IPS-11a (cell line): ENCODE data around the gene RAD51B.

Experiments
- H3K4me3 ChIP-seq: one replicate; pipeline ENCODE4 v1.5.1; 2013; ENCODE audit warnings: low read depth, low read length, control low read depth

The RAD51B gene

DNA sequence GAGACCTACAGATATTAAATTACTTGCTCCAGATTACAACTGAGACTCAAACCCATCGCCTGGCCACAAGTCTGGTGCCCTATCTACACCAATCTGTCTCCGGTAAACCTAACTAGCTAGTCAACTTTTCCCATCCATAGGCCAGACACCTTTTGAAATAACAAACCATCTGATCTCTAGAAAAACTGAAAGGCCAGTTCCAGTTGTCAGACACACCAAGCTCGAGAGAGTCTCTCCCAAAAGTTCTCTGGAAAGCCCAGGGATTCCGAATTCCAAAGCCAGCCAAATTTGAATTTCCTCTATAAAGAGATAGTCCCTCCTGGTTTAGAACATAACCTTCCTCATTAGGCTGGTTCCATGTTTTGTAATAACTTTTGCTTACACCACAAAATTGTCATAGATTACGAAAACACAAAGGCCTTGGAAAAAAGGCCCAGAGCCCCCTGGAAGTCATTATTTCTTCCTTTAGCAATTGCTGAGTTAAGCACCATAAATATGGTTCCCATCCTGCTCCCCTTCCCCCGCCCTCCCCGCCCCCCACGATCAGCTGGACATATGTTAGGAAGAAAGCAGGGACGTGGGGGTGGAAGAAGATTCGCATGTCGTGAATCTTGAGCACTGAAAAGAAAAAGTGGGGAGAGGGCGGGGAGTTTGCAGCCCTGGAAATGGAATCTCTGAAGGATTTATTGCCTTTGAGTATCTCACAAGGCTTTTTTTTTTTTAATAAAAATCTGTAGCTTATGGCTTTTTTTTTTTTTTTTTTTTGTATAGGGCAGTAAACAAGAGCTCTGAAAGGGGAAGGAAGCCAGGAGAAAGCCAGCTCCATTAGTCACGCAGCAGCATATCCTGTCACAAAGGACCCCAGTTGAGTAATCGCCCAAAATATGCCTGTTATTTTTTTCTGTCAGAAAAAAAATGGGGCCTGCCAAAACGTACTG is 862.9 kb downstream of the RAD51B start:
- no peak overlapping the region for H3K4me3 ChIP-seq

DNA sequence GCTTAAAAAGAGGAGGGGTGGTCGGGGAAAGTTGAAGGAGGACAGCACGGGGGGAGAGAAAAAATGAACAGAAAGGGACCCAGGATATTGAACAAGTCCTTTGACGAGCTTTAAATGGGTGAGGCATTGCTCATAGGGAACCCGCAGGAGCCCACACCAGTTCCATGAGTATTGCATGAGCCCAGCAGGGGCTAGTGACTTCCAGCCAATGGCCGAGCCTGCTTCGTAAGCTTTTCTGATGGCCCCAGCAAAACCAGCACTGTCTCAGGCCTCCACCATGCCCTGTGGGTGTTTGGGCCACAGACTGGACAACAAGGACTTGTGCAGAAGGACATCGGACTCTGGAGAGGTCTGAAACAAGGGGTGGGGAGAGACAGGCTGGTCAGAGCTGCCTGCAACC is 863.7 kb downstream of the RAD51B start:
- no peak overlapping the region for H3K4me3 ChIP-seq

DNA sequence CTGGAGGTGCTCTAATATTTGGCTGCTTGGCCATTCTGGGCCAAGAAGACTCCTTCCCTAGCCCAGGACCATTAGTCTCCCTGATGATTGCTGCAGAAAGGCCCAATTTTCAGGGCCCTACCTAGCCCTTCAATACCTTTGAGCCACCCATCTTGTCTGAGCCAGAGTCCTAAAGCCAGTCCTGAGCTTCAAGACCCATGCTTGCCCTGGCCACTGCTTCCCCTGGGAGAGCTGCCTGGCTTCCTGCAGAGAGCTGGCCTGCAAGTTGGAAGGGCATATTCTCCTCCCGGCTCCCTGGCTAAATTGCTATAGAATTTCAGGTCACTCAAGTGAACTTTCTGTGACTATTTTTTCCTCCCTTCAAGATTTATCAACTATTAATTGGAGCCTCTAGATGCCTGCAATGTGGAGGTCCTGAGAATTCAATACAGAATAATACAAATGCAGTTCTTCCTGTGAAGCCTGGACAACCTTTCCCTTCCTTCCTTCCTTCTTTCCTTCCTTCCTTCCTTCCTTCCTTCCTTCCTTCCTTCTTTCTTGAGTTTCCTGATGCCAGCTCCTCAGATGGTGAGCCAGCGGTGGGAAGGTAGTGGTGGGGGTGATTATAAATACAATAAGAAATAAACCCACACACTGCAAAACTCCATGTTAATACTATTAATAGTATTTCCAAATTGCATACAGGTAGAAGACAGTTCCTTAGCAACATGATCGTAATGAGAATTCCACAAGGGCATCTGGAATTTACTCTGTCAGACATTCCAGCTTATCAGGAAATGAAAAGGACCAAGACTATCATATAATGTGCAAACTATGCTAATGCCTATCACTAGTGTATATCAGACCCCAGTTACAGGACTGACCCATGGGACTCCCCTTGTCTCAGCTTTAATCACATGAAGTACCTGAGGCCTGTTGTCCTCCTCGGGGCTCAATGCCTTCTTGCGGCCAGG is 865.2 kb downstream of the RAD51B start:
- H3K4me3 ChIP-seq, result no peak overlapping the region

DNA sequence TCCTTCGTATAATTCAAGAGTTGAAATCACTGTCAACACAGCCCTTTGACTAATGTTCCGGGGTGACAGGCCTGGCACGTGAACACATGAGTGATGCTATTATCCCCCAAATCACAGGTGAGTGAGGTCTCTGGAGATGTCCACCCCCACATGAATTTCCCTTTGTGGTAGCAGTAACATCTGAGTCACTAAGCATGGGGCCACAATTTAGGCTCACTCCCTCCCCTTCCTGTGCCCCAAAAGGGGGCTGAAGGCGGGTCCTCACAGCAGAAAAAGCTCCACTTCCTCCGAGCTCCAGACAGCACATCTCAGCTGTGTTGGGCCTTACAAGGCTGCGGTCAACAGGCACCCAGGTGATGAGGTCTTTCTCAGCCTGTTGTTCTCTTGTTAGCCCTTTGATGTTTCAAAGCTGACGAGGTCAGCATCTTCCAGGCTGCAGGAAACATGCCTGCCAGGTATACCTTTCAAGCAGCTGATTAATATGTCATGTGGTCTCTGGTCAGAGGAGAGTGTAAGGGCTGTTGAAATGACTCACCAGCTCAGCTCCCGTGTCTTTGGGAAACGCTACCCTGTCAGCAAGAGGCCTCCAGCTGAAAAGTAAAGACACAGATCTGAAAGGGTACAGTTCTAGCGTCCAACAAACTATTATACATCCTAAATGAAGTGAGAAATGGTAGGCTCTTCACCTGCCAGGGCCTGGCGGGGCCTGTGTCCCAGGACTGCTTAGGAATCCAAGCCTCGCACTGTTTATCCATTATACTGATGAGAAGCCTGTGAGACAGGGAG is 866.0 kb downstream of the RAD51B start:
- no peak overlapping the region for H3K4me3 ChIP-seq

DNA sequence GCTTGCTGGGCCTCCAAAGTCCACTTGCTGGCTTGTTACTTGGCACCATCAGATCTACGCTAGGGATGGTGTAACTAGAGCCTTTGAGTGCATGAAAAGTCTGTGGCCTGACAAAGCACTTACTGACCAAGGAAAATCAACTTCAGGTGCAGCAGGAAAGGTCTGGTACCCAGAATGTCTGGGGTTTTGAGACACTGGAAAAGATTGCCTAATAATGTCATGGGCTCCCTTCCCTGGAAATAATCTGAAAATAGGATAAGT is 866.6 kb downstream of the RAD51B start:
- no peak overlapping the region for H3K4me3 ChIP-seq

DNA sequence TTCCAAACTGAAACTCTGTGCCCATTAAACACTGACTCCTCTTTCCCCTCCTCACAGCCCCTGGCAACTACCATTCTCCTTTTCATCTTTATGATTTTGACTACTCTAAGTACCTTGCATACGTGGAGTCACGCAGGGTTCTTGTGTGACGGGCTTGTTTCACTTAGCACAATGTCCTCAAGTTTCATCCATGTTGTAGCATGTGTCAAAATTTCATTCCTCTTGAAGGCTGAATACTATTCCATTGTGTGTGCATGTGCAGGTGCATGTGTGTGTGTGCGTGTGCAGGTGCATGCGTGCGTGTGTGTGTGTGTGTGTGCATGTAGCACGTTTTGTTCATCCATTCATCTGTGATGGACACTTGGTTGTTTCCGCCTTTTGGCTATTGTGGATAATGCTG is 867.1 kb downstream of the RAD51B start:
- no peak overlapping the region for H3K4me3 ChIP-seq

DNA sequence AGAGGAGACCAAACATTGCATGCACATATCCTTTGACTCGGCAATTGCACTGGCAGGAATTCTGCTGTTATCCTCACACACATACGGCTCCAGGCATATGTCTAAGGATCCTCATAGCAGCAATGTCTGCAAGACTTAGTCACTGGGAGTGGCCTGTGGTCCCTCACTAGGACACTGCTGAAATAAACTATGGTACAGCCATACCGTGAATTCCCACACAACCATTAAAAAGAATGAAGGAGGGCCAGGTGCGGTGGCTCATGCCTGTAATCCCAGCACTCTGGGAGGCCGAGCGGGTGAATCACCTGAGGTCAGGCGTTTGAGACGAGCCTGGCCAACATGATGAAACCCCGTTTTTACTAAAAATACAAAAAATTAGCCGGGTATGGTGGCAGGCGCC is 868.2 kb downstream of the RAD51B start:
- H3K4me3 ChIP-seq, result no peak overlapping the region

DNA sequence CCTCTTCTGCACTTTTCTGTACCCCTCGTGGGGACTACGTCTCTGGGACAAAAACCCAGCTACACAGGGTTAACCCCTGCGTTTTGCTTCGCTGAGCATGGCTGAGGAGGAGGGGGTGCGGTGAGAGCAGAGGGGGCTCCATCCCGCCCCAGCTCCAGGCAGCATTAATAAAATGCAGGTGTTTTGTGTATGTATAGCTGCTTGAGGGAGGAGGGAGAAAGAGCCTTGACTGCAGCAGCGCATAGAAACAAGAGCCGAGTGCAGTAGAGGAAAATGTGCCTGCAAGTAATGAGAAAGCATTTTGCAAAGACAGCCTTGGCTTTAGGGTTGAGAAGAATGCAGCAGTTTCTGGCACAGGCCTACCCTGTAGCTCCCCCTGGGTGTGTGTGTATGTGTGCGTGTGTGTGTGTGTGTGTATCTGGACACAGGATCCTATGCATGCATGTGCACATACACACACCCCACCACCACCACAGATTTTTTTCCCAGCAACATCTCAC is 869.3 kb downstream of the RAD51B start:
- H3K4me3 ChIP-seq, result no peak overlapping the region

DNA sequence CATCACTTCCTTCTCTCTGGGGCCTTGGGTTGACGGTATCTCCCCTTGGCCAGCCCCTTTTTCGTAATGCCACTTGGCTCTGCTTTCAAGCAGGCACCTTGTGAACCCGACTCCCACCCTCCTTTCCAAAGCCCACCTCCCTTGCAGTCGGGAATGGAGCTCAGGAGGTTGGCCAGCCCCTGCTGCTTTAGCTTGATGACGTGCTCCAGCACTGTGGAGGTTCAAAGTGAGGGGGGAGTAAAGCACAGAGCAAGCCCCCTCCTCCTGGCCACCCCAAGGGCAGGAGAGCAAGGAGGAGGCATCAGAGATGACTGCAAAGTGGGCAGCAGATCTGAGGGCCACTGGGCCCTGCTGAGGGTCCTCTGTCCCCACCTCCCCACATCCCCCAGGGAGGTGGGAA is 869.9 kb downstream of the RAD51B start:
- no peak overlapping the region for H3K4me3 ChIP-seq

DNA sequence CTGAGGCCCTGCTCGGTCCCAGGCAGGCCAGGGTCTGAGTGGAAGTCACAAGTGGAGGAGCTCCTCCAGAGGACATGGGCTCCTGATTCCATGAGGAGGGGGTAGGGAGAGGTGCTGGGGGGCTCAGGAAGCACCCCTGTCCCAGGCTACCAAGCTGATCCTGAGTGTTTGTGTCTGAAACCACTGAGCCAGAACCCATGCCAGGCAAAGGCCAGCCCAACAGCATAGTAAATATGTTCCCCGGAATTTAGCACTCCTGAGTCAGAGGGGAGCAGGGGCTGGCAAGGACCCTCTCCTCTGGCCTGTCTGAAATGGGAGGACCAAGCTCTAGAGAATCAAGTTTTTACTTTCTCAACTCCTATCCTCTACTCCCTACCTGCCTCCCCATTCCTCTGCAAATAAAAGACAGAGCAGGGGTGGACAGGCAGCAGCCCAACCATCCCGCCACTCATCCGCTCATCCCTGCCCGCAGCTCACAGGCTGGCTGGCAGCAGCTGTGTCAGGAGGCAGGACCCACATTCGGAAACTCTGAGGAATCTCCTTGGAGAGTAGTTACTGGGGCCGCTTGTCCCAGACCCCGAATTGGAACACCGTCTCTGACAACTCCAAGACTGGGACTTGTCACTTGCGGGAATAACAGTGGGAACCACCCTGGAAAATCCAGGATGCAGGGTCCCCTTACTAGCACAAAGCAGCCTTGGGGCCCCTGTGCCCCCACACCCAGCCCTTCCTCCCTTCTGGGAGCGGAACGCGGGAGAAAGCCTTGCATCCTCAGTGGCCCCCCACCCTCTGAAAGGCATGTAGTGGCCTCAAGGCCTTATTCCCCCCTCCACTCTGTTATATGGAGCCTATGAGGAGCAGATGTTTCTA is 870.7 kb downstream of the RAD51B start:
- no peak overlapping the region for H3K4me3 ChIP-seq

DNA sequence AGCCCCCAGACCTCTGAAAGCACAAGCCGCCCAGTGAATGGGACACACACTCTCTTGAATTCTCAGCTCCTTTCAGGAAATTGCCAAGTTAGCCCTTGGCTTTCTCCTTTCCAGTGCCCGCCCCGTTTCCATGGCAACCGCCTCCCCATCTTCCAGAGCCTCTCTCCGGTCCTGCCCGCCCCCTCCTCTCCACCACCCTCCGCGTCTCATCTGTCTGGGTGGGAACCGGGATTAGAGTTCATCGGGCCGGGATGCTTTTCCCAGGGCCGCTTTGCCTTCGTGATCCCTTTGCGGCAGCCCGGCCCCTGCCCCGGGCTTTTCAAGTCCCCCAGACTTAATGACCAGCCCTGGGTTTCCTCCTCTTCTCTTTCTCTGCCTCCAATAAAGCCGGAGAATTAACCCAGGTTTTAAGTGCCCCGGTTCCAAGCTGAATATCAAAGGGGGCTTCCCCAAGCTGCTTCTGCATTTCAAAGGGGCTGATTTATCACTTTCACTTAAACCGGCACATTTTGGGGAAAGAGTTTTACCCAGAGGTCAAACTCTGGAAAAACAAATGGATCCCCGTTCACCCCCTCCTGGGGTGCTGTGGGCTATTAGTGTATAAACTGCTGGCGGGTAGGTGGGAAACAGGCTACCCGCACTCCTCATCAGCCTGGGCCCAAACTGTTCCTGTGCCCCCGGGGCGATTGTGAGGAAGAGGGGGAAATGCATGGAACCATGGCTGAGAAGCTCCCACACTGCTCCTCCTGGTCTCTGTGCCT is 871.6 kb downstream of the RAD51B start:
- H3K4me3 ChIP-seq, result no peak overlapping the region

DNA sequence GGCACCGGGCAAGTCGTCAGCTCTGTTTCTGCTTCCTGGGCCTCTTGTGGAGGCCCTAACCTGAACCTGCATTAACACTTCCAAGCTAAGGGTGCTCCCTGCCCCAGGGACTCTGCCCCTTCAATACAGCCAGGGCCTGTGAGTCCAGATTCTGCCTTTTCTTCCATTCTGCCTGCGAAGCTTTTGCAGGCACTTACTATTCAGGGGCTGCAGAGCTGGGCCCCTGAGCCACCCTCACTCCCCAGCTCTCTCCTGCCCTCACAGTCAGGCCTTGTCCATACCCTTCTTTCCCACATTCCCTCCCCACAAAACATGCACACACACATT is 872.2 kb downstream of the RAD51B start:
- H3K4me3 ChIP-seq, result no peak overlapping the region

DNA sequence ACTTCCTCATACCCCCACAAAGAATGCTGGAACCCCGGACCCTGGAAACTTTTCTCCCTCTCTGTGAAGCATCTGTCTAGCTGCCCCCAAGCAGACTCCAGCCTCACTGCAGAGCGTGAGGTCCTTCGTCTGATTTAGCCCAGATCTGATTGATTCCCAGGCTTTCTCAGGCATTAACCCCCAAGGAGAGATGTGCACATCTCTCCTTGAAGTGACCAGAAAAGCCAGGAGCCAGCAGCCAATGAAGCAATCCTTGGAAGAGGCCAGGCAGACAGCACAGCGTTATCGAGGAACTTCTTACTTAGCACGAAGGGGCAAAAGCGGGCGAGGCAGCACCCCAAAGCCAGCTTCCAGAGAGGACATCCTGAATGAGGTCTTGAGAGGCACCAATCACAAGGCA is 872.6 kb downstream of the RAD51B start:
- no peak overlapping the region for H3K4me3 ChIP-seq

DNA sequence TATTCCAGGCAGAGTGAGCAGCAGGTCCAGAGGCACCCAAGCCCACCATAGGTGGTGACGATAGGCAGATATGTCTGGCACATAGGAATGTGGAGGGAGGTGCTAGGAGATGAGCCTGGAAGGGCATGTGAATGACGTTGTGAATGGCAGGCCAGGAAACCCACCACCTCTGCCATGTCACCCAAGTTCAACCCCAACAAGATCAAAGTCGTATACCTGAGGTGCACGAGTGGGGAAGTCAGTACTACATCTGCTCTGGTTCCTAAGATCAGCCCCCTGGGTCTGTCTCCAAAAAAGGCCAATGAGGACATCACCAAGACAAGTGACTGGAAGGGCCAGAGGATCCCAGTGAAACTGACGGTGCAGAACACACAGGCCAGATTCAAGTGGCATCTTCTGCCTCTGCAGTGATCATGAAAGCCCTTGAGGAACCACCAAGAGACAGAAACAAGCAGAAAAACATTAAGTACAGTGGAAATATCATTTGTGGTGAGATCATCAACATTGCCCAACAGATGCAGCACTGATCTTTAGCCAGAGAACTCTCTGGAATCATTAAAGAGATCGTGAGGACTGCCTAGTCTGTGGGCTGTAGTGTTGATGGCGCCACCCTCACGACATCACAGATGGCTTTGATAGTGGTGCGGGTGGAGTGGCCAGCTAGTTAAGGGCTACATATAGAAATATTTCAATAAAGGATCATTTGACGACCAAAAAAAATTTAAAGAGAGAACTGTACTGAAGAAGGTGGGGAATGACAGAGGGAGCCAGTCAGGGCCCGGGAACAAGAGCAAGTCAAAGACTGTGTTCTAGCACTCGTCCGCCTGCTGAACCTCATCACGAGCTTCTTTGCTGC is 873.6 kb downstream of the RAD51B start:
- H3K4me3 ChIP-seq, result no peak overlapping the region

DNA sequence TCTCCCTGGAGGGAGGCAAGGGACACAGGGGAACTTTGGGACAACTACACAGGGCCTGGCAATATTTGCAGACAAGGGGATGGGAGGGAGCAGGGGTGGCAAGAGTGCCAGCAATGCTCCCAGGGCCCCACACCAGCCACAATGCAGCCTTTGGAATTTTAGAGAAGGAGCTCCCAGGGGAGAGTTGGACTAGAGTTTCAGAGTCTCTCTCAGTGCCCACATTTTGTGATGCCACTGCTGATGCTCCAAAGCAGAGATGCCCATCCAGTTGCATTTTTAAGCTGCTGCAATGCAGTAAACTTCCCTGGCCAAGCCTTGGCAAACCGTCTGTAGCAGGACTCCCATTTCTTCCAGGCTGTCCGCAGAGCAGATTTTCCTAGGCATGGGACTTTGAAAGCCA is 874.3 kb downstream of the RAD51B start:
- no peak overlapping the region for H3K4me3 ChIP-seq

DNA sequence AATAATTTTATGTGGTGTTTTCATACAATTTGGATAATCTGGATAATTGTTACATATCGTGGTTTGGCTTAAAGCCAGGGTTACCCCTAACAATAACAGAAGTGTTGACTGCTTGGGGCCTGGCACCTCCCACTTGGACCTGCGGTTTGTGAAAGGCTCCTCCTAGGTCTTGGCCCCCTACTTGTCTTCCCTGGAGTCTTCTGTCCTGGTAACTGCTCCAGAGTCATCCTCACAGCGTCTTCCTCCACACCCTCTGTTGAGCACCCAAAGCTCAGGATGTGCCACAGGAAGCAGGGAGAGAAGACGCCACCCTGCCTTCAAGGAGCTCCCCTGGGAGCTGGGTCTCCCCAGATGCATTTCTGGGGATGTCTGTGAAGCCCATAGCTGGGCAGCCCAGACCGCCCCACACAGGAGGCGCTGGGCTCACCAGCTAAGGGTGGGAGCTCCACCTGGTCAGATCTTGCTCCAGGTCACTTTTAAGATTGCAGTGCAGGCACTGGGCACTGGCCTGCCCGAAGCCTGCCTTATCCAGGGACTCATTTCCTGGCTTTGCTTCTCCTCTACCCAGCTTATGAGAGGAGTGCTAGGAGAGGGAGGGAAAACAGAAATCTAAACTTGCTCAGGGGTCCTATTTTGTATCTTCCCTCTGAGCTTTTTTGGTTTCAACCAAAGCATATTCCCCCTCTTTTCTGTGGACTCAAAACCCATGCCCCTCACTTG is 875.1 kb downstream of the RAD51B start:
- H3K4me3 ChIP-seq, result no peak overlapping the region

DNA sequence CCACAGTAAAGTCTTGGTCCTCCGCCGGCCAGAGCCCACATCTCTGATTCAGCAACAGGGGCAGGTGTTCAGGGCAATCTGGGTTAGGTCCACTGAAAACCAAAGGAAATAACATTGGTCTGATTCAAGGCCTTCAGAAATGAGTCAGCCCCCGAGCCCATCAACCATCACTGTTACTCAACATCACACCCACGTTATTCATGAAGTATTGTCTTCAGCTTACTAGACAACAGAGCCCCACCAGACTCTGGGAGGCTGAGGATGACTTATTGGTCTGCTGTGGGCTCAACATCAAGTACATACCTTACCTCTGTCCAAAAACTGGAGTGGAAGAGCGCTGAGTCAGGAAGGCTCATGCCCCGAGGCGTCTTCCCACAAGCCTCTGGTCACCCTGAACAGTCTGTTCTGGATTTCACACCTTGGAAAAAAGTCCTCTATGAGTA is 875.8 kb downstream of the RAD51B start:
- H3K4me3 ChIP-seq, result no peak overlapping the region

DNA sequence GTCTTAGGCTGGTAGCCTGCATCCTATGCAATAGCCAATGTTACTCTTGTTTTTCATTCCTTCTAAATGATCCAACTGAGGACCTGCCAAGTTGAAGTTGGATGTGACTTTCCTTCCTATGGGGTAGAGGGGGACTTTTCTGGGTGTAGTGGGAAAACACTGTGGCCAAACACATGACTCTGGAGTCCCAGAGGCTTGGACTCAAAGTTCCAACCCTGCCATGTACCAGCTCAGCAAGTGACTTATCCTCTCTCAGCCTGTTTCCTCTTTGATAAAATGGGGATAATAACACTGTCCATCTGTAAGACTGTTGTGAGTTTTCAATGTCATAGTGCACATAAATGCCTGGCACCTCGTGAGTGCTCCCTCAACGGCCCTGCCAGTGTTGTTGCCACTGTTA is 876.3 kb downstream of the RAD51B start:
- H3K4me3 ChIP-seq, result no peak overlapping the region
